OCI-LY7 (cell line): ENCODE results near the gene PDE6G. TPM values are rescaled to one million over a fixed set of nuclear protein-coding genes. Genes with fewer than 3 reads are reported as not detected.

ENCODE experiments used
- BruUV-seq: library from RNA; stranded (reverse); fragments of 400-500 nt; replicated peaks from 2 replicates; lab custom pipeline; 2021; lab: Mats Ljungman, UMichigan
- CTCF ChIA-PET: fragments of 300-600 bp; sonication (Branson Sonifier 250); formaldehyde crosslinking; loops from one replicate; lab custom pipeline; 2022; ENCODE audit warnings: antibody characterized with exemption; ENCODE audit not compliant: unreplicated experiment; lab: Charles Lee
- POLR2A ChIA-PET: fragments of 300-600 bp; sonication (Branson Sonifier 250); formaldehyde crosslinking; loops from one replicate; lab custom pipeline; 2022; ENCODE audit warnings: antibody characterized with exemption; lab: Charles Lee
- DNase-seq: peaks from one replicate; pipeline ENCODE4 v3.0.0-alpha.2; 2015; ENCODE audit warnings: low spot score
- H2AFZ ChIP-seq: fragments of 200-600 bp; sonication (generic), shearing (Covaris generic); 2 replicates; pipeline ENCODE4 v1.6.1; 2014; ENCODE audit warnings: mild to moderate bottlenecking, antibody characterized with exemption, low read length, moderate library complexity
- H3K27ac ChIP-seq: fragments of 200-600 bp; sonication (generic); 2 replicates; pipeline ENCODE4 v1.5.1; 2014; ENCODE audit warnings: mixed run types, low read depth, mild to moderate bottlenecking, moderate library complexity, low read length, inconsistent platforms; ENCODE audit not compliant: poor library complexity, severe bottlenecking
- H3K36me3 ChIP-seq: fragments of 200-600 bp; sonication (generic); 2 replicates; pipeline ENCODE4 v1.6.1; 2014; ENCODE audit warnings: mild to moderate bottlenecking, antibody characterized with exemption, low read length, moderate library complexity, mixed read lengths; ENCODE audit not compliant: insufficient read depth
- H3K4me1 ChIP-seq: fragments of 200-600 bp; sonication (generic); 2 replicates; pipeline ENCODE4 v1.5.1; 2014; ENCODE audit warnings: mild to moderate bottlenecking, low read length; ENCODE audit not compliant: insufficient read depth, poor library complexity, severe bottlenecking
- H3K4me2 ChIP-seq: fragments of 200-600 bp; sonication (generic); 2 replicates; pipeline ENCODE4 v1.6.1; 2014; ENCODE audit warnings: mild to moderate bottlenecking, low read length
- H3K4me3 ChIP-seq: fragments of 200-600 bp; sonication (generic); 2 replicates; pipeline ENCODE4 v1.5.1; 2014; ENCODE audit warnings: mild to moderate bottlenecking, low read depth, low read length; ENCODE audit not compliant: poor library complexity, severe bottlenecking
- H3K79me2 ChIP-seq: fragments of 200-600 bp; sonication (generic); 2 replicates; pipeline ENCODE4 v1.6.1; 2016; ENCODE audit warnings: low read depth, mild to moderate bottlenecking, low read length, moderate library complexity, mixed read lengths; ENCODE audit not compliant: insufficient read depth
- H3K9me2 ChIP-seq: fragments of 200-600 bp; sonication (generic); 2 replicates; pipeline ENCODE4 v1.6.1; 2016; ENCODE audit warnings: mild to moderate bottlenecking, low read length, mixed read lengths; ENCODE audit not compliant: insufficient read depth
- H3K9me3 ChIP-seq: fragments of 200-600 bp; sonication (generic); 2 replicates; pipeline ENCODE4 v1.6.1; 2014; ENCODE audit warnings: mild to moderate bottlenecking, mixed run types, low read length, mixed read lengths
- H4K20me1 ChIP-seq: fragments of 200-600 bp; sonication (generic); 2 replicates; pipeline ENCODE4 v1.6.1; 2014; ENCODE audit warnings: mild to moderate bottlenecking, antibody characterized with exemption, low read length, moderate library complexity, mixed read lengths; ENCODE audit not compliant: insufficient read depth
- EZH2phosphoT487 ChIP-seq: fragments of 200-600 bp; sonication (generic); IDR thresholded peaks from 2 replicates; pipeline ENCODE4 v1.6.1; 2018; ENCODE audit warnings: low read depth, borderline replicate concordance, mild to moderate bottlenecking, mixed run types, antibody characterized with exemption, low read length, moderate library complexity, mixed read lengths
- intact Hi-C: fragments of 100-400 bp; cut with micrococcal nuclease; formaldehyde crosslinking; loops from one replicate; pipeline ENCODE4 v1.10.0; 2022; ENCODE audit not compliant: unreplicated experiment
- total RNA-seq, 2 experiments: library from RNA; depleted of rRNA in 1 of 2; stranded (reverse); fragments of >200 nt in 1 of 2; shearing (Covaris generic) in 1 of 2; gene quantifications; 2 replicates each; pipeline ENCODE4 v1.2.3, GENCODE V29; 2014 to 2022
- TF ChIP-seq, protein P1 (sequence below): fragments of 200-600 bp; sonication (generic); conservative IDR thresholded peaks from 2 replicates; pipeline ENCODE4 v1.5.1; 2014; ENCODE audit warnings: mild to moderate bottlenecking, antibody characterized with exemption, low read length, moderate library complexity, mixed read lengths

PDE6G gene
- total RNA-seq, 2 experiments from 2014 or later: 0.44 TPM; not detected in 1

DNA sequence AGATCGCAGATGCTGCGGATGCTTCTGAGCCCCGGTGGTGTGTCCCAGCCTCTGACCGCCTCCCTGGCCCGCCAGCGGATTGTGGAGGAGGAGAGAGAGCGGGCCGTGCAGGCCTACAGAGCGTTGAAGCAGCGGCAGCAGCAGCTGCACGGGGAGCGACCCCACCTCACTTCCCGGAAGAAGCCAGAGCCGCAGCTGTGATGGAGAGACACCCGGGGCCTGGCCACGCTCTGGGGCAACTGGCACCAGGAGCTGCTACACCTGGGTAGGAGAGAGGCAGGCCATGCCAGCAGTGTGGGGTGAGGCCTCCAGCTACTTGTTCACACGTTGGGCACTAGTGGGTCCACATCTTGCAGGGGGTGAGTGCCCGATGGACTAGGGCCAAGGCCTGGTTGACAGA, 16.2 kb upstream of the PDE6G start:
- POLR2A ChIA-PET: no interaction called here

DNA sequence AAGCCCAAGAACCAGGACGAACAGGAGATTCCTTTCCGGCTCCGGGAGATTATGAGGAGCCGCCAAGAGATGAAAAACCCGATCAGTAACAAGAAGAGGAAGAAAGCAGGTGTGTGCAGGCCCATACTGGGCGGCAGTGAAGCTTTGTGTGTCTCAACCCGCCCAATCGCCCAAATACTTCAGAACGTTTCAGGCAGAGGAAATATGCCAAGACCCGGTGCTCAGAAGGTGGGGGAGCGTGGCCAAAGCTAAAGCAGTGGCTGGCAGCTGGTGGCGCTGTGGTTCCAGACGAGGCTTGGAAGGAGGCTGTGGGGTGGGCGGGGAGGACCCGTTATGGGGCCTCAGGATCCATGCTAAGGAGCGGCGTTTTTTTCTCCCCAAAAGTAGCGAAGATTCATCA, 11.4 kb upstream of the PDE6G start:
- Histone ChIP-seq H3K4me3 (peak overlapping the region; percentile 100), H3K9me2 (no peaks in the 10 kb centered on the region), H3K27ac (no peak overlapping the region), H2AFZ (no peak overlapping the region), H3K4me1 (peaks cover 25% of the 10 kb centered on the region), H3K4me2 (peak overlapping the region; percentile 98), H3K9me3 (no peaks in the 10 kb centered on the region), H3K36me3 (peaks cover 70% of the 10 kb centered on the region), H3K79me2 (peaks cover 36% of the 10 kb centered on the region), H4K20me1 (no peaks in the 10 kb centered on the region)
- peak; percentile 54 for DNase-seq
- intact Hi-C loops: loop anchor here (1.0 kb wide), 1 partner anchor 16 kb away; the partner anchor contains the start of gene ARL16
- TF ChIP-seq, protein P1, sequence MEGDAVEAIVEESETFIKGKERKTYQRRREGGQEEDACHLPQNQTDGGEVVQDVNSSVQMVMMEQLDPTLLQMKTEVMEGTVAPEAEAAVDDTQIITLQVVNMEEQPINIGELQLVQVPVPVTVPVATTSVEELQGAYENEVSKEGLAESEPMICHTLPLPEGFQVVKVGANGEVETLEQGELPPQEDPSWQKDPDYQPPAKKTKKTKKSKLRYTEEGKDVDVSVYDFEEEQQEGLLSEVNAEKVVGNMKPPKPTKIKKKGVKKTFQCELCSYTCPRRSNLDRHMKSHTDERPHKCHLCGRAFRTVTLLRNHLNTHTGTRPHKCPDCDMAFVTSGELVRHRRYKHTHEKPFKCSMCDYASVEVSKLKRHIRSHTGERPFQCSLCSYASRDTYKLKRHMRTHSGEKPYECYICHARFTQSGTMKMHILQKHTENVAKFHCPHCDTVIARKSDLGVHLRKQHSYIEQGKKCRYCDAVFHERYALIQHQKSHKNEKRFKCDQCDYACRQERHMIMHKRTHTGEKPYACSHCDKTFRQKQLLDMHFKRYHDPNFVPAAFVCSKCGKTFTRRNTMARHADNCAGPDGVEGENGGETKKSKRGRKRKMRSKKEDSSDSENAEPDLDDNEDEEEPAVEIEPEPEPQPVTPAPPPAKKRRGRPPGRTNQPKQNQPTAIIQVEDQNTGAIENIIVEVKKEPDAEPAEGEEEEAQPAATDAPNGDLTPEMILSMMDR: peak; percentile 82
- no peak for TF ChIP-seq EZH2phosphoT487
- BruUV-seq: no TSS peak
- ChIA-PET POLR2A (interaction anchor here (1.1 kb wide), 1 partner anchor 11 kb away, joined by 3 read pairs; no protein-coding TSS in a partner anchor), CTCF (interaction anchor here (0.6 kb wide), 1 partner anchor 342 kb away, joined by 3 read pairs; no protein-coding TSS in a partner anchor)

More for the DNA sequence above, 16.2 kb upstream of the PDE6G start:
- Histone ChIP-seq H4K20me1 (no peaks in the 10 kb centered on the region), H3K9me3 (no peaks in the 10 kb centered on the region), H3K36me3 (peaks cover 78% of the 10 kb centered on the region), H3K27ac (no peak overlapping the region), H2AFZ (no peak overlapping the region), H3K79me2 (peaks cover 14% of the 10 kb centered on the region; the same call in 1 of the 2 replicates), H3K4me1 (peaks cover 10% of the 10 kb centered on the region), H3K4me3 (no peak overlapping the region), H3K4me2 (no peak overlapping the region), H3K9me2 (no peaks in the 10 kb centered on the region)
- intact Hi-C loops: no loop called here
- no TSS peak for BruUV-seq
- DNase-seq: no peak
- TF ChIP-seq EZH2phosphoT487: no peak
- TF ChIP-seq, protein P1: no peak
- CTCF ChIA-PET: no interaction called here
